ENCODE results near the gene PRM3. TPM values are rescaled to one million over a fixed set of nuclear protein-coding genes. Genes with fewer than 3 reads are reported as not detected.

The PRM3 gene
- total RNA-seq, 4 donors from 2014 or later = not detected

DNA sequence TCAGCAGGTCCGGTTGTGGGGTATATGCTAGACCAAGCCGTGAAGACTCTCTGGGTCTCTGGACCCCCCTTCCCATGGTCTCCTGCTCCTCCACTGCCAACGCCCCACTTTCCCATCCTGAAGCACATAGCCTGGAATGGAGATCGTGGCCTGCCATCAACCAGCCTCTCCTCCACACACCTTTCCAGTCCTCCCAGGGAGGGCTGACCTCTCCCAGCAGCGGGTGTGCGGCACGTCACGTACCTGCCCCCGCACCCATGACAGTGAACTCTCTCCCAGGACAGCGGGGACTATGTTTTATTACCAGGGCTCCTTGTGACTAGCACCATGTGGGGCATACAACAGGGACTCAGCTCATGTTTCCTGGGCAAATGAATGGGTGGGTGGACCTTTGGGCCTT lies 1.8 kb downstream of the PRM3 start:
- intact Hi-C loops (cut with DNase I; ENCODE audit: low total_unique reads) = no loop called here
- DNase-seq (no peak), ATAC-seq (no peak)
- H3K4me3 ChIP-seq = no peak overlapping the region
- in situ Hi-C loops (cut with MboI; ENCODE audit: low sequenced_read_pairs in 4 of 4) = no loop called here
- H3K9me3 ChIP-seq = no peaks in the 10 kb centered on the region
- no peaks in the 10 kb centered on the region for H3K27me3 ChIP-seq
- TF ChIP-seq, protein P1, sequence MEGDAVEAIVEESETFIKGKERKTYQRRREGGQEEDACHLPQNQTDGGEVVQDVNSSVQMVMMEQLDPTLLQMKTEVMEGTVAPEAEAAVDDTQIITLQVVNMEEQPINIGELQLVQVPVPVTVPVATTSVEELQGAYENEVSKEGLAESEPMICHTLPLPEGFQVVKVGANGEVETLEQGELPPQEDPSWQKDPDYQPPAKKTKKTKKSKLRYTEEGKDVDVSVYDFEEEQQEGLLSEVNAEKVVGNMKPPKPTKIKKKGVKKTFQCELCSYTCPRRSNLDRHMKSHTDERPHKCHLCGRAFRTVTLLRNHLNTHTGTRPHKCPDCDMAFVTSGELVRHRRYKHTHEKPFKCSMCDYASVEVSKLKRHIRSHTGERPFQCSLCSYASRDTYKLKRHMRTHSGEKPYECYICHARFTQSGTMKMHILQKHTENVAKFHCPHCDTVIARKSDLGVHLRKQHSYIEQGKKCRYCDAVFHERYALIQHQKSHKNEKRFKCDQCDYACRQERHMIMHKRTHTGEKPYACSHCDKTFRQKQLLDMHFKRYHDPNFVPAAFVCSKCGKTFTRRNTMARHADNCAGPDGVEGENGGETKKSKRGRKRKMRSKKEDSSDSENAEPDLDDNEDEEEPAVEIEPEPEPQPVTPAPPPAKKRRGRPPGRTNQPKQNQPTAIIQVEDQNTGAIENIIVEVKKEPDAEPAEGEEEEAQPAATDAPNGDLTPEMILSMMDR (IDR thresholded peaks at IDR 0.05 in 4 of 5, conservative IDR thresholded peaks at IDR 0.05 in 1 of 5) = no peak
- no peak for TF ChIP-seq POLR2A (IDR thresholded peaks at IDR 0.05)
- no peak overlapping the region for H3K27ac ChIP-seq
- H3K4me1 ChIP-seq = no peaks in the 10 kb centered on the region
- no peaks in the 10 kb centered on the region for H3K36me3 ChIP-seq

GRCh38 chr16:11270602-11271162 lies 2.7 kb downstream of the PRM3 start:
- Histone ChIP-seq H3K4me3 (no peak overlapping the region), H3K27ac (no peak overlapping the region), H3K27me3 (no peaks in the 10 kb centered on the region), H3K9me3 (no peaks in the 10 kb centered on the region), H3K4me1 (no peaks in the 10 kb centered on the region), H3K36me3 (no peaks in the 10 kb centered on the region)
- in situ Hi-C loops (cut with MboI; ENCODE audit: low sequenced_read_pairs in 4 of 4) (no loop called here), intact Hi-C loops (cut with DNase I; ENCODE audit: low total_unique reads) (no loop called here)
- TF ChIP-seq POLR2A (IDR thresholded peaks at IDR 0.05) = no peak
- TF ChIP-seq, protein P1 (IDR thresholded peaks at IDR 0.05 in 4 of 5, conservative IDR thresholded peaks at IDR 0.05 in 1 of 5) = no peak
- DNase-seq (no peak), ATAC-seq (no peak)

DNA sequence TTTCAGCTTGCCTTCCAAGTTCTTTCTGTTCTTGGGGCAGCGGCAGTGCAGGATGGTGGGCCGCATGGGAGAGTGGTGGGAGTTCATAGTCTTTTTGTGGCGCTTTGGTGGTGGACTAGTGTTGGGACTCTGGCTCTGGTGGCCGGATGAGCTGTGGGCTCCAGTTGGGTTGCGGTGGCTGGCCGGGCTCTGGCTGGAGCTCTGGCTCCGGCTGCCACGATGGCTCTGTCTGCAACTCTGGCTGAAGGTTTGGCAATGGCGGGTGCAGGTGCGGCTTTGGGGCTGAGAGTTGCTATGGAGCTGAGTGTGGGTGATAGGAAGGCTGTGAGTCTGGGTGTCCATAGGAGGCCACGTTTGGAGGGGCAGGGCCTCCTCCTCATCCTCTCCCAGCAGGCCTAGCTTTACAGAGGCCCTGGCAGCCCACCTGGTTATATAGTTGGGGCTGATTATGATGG lies 4.5 kb downstream of the PRM3 start, which contains the start of gene TNP2:
TSS of gene TNP2 (minus strand) at position 405 of the 455 bp plus-strand sequence. CDS start at position 342, 63 bp downstream.
- Histone ChIP-seq H3K4me3 (no peak within 1 kb of the TSS), H3K27me3 (no peaks in the 10 kb centered on the region), H3K36me3 (no peaks in the 10 kb centered on the region), H3K4me1 (no peaks in the 10 kb centered on the region), H3K9me3 (no peaks in the 10 kb centered on the region), H3K27ac (no peak within 1 kb of the TSS)
- in situ Hi-C loops (cut with MboI; ENCODE audit: low sequenced_read_pairs in 4 of 4) (loop anchor here in 1 of 4 donors (10.0 kb wide), 1 partner anchor 294 kb away; no protein-coding TSS in a partner anchor), intact Hi-C loops (cut with DNase I; ENCODE audit: low total_unique reads) (no loop called here)
- TF ChIP-seq, protein P1 (IDR thresholded peaks at IDR 0.05 in 4 of 5, conservative IDR thresholded peaks at IDR 0.05 in 1 of 5) = no peak
- TF ChIP-seq POLR2A (IDR thresholded peaks at IDR 0.05) = no peak
- DNase-seq (no peak), ATAC-seq (no peak)

DNA sequence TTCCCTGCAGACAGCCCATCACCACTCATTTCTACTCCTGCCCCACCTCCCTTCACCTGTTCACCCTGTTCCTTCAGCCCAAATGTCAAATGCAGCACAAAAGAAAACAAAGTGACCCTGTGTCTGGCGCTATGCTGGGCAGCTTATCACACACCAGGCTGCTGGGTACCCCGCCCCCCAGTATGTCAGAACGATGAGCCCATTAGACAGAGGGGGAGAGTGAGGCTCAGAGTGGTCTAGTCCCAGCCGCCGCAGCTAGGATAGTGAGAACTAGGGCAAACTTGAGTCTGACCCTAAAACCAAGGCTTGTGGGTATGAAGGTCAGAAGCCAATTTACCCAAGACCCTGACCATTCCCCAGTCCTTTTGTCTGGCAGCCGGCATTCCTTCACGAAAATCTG lies 8.3 kb downstream of the PRM3 start:
- intact Hi-C loops (cut with DNase I; ENCODE audit: low total_unique reads) = no loop called here

More for the DNA sequence above, 8.3 kb downstream of the PRM3 start:
- Histone ChIP-seq H3K27ac (no peak overlapping the region), H3K36me3 (no peaks in the 10 kb centered on the region), H3K4me3 (no peak overlapping the region), H3K4me1 (no peaks in the 10 kb centered on the region), H3K27me3 (no peaks in the 10 kb centered on the region), H3K9me3 (no peaks in the 10 kb centered on the region)
- in situ Hi-C loops (cut with MboI; ENCODE audit: low sequenced_read_pairs in 4 of 4) = loop anchor here in 1 of 4 donors (10.0 kb wide), 1 partner anchor 290 kb away; no protein-coding TSS in a partner anchor
- DNase-seq (no peak), ATAC-seq (no peak)
- TF ChIP-seq, protein P1 (IDR thresholded peaks at IDR 0.05 in 4 of 5, conservative IDR thresholded peaks at IDR 0.05 in 1 of 5) = no peak
- TF ChIP-seq POLR2A (IDR thresholded peaks at IDR 0.05) = no peak
